Tibial nerve (tissue), 4 donors: ENCODE measurements around the gene SENP6. TPM values are rescaled to one million over a fixed set of nuclear protein-coding genes. Genes with fewer than 3 reads are reported as not detected.

ENCODE experiments used
- DNase-seq, 2 donors: peaks; one replicate each; pipeline ENCODE4 v3.0.0-alpha.2; 2019; ENCODE audit warnings: low spot score in 2 of 2
- H3K27ac ChIP-seq, 4 donors: fragments of 200-600 bp; sonication (generic) in 3 of 4; one replicate each; pipeline ENCODE4 v1.5.1; 2017 to 2019; ENCODE audit warnings: mild to moderate bottlenecking in 1 of 4
- H3K27me3 ChIP-seq, 2 donors: fragments of 200-600 bp; sonication (generic) in 1 of 2; one replicate each; pipeline versions ENCODE4 v1.5.1 to v1.6.0; 2017 to 2019
- H3K36me3 ChIP-seq, 3 donors: fragments of 200-600 bp; sonication (generic); one replicate each; pipeline ENCODE4 v1.5.1; 2018 to 2019
- H3K4me1 ChIP-seq, 4 donors: fragments of 200-600 bp; sonication (generic) in 3 of 4; one replicate each; pipeline ENCODE4 v1.5.1; 2017 to 2019
- H3K4me3 ChIP-seq, 4 donors: fragments of 200-600 bp; sonication (generic) in 3 of 4; one replicate each; pipeline ENCODE4 v1.5.1; 2017 to 2019; ENCODE audit warnings: mild to moderate bottlenecking in 1 of 4, moderate library complexity in 1 of 4
- H3K9me3 ChIP-seq, 4 donors: fragments of 200-600 bp; sonication (generic) in 3 of 4; one replicate each; pipeline ENCODE4 v1.5.1; 2017 to 2019
- EP300 ChIP-seq, 2 donors: sonication (generic); formaldehyde crosslinking; IDR thresholded peaks; one replicate each; pipeline ENCODE4 v1.6.1; 2017; ENCODE audit warnings: antibody characterized with exemption in 2 of 2, mild to moderate bottlenecking in 1 of 2
- POLR2A ChIP-seq, 2 donors: fragments of 450-650 bp; IDR thresholded peaks; one replicate each; pipeline ENCODE4 v1.6.1; 2017; ENCODE audit warnings: antibody characterized with exemption in 2 of 2, mild to moderate bottlenecking in 2 of 2, moderate library complexity in 2 of 2
- WGBS, 2 donors: methylation state at CpG; one replicate each; pipeline ENCODE4 v1.1.5; 2018; 5-methylcytosine and 5-hydroxymethylcytosine counted together
- total RNA-seq, 4 donors: library from RNA; depleted of rRNA; stranded (reverse); fragments of >200 nt; gene quantifications; one replicate each; pipeline ENCODE4 v1.1.0, GENCODE V29; 2016
- TF ChIP-seq, protein P1 (sequence below), 5 experiments: fragments of 200-600 bp in 3 of 5; fragments of 450-650 bp in 2 of 5; sonication (generic) in 3 of 5; IDR thresholded peaks; one replicate each; pipeline ENCODE4 v1.5.1; 2016 to 2019; ENCODE audit warnings: antibody characterized with exemption in 5 of 5, mild to moderate bottlenecking in 3 of 5, moderate library complexity in 2 of 5

Gene SENP6
- total RNA-seq, 4 donors from 2014 or later: 107 to 171 (median 142) TPM

DNA sequence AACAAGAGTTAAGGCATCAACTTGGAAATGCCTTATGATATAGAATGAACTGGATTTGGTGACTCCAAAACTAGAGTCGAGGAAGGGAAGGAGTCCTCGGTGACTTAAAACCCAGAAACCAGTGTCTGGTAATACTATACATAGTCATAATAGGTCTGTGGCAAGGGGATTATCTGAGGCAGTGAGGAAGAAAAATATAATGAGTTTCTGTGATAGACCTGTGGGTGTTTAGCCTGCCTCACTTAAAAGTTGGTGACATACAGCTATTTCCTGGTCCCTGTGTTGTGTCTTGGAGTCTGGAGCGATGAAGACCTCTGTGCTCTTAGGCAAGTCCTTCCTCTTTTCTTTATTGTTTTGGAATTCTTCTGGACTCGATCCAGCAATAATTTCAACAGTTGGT lies 142.3 kb downstream of the SENP6 start:
- Histone ChIP-seq H3K27me3 (no peaks in the 10 kb centered on the region), H3K9me3 (no peaks in the 10 kb centered on the region), H3K4me3 (no peak overlapping the region), H3K36me3 (no peaks in the 10 kb centered on the region), H3K4me1 (peaks cover 0 to 10% (median 0%) of the 10 kb centered on the region in 4 donors), H3K27ac (no peak overlapping the region)
- TF ChIP-seq, protein P1, sequence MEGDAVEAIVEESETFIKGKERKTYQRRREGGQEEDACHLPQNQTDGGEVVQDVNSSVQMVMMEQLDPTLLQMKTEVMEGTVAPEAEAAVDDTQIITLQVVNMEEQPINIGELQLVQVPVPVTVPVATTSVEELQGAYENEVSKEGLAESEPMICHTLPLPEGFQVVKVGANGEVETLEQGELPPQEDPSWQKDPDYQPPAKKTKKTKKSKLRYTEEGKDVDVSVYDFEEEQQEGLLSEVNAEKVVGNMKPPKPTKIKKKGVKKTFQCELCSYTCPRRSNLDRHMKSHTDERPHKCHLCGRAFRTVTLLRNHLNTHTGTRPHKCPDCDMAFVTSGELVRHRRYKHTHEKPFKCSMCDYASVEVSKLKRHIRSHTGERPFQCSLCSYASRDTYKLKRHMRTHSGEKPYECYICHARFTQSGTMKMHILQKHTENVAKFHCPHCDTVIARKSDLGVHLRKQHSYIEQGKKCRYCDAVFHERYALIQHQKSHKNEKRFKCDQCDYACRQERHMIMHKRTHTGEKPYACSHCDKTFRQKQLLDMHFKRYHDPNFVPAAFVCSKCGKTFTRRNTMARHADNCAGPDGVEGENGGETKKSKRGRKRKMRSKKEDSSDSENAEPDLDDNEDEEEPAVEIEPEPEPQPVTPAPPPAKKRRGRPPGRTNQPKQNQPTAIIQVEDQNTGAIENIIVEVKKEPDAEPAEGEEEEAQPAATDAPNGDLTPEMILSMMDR (IDR thresholded peaks at IDR 0.05): no peak
- TF ChIP-seq EP300 (IDR thresholded peaks at IDR 0.05): no peak
- no peak for TF ChIP-seq POLR2A (IDR thresholded peaks at IDR 0.05)
- WGBS, 2 donors: 71 to 77% methylated on average over 4 of the region's 4 CpGs
- DNase-seq: no peak

DNA sequence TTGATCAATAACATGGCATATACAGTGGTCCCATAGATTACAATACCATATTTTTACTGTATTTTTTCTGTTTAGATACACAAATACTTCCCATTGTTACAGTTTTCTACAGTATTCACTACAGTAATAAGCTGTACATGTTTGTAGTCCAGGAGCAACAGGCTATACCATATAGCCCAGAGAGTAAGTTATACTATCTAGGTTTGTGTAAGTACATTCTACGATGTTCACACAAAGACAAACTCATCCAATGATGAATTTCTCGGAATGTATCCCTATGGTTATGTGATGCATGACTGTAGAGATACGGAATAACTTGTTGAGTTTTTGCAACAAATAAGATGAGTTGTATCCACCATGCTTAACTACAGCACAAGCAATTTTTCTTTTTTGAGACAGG lies 143.7 kb downstream of the SENP6 start:
- WGBS, 2 donors: 91 to 92% methylated on average over 3 of the region's 3 CpGs
- H3K4me3 ChIP-seq: no peak overlapping the region
- H3K4me1 ChIP-seq: peaks cover 0 to 17% (median 0%) of the 10 kb centered on the region in 4 donors
- DNase-seq: no peak
- no peaks in the 10 kb centered on the region for H3K9me3 ChIP-seq
- H3K36me3 ChIP-seq: no peaks in the 10 kb centered on the region
- H3K27me3 ChIP-seq: no peaks in the 10 kb centered on the region
- TF ChIP-seq EP300 (IDR thresholded peaks at IDR 0.05) (no peak), POLR2A (IDR thresholded peaks at IDR 0.05) (no peak)
- TF ChIP-seq, protein P1 (IDR thresholded peaks at IDR 0.05): no peak
- no peak overlapping the region for H3K27ac ChIP-seq

DNA sequence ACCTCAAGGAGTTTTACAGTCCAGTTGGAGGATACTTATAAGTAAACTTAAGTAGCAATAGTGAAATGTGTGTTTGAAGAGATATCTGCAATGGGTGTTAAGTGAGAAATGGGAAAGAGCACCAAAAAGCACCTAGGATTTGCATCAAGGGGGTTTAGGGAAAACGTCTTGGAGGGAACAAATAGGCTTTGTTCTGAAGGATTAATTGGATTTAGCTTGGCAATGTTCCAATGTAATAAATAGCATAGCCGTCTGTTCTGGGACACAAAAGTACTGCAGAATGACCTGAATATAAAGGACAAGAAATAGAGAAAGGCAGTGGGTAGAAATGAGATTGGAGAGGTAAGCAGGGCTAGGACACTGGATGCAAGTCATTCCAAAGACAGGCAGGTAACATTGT lies 144.5 kb downstream of the SENP6 start:
- H3K27ac ChIP-seq: no peak overlapping the region

DNA sequence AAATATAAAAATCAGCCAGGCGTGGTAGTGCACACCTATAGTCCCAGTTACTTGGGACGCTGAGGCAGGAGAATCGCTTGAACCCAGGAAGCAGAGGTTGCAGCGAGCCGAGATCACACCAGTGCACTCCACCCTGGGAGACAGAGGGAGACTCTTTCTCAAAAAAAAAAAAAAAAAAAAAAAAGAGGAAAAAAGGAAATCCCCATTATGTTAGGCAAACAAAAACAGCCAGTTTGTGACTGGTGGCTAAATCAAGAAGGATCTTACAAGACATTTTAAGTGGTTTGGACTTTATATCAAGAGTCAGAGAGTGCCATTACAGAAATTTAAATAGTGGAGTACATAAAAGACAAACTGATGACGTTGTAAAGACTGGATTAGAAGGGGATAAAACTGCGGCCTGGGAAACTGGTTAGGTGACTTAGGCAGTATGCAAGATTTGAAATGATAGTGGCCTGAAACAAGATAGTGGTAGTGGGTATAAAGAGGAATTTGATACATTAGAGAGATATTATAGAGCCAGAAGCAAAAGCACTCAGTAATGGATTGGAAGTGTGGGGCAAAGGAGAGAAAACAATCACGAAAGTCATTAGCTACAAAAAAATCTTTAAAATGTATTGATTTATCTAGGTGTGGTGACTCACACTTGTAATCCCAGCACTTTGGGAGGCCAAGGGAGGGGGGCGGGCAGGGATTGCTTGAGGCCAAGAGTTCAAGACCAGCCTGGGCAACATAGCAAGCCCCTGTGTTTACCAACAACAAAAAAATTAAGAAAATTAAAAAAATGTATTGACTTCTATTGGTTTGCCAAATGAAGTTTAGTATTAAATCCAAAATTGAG lies 145.7 kb downstream of the SENP6 start:
- WGBS, 2 donors: 83 to 86% methylated on average over 9 of the region's 9 CpGs
- H3K27me3 ChIP-seq: no peaks in the 10 kb centered on the region
- no peak for TF ChIP-seq EP300 (IDR thresholded peaks at IDR 0.05)
- TF ChIP-seq POLR2A (IDR thresholded peaks at IDR 0.05): no peak
- TF ChIP-seq, protein P1 (IDR thresholded peaks at IDR 0.05): no peak
- no peaks in the 10 kb centered on the region for H3K36me3 ChIP-seq
- DNase-seq: no peak
- H3K27ac ChIP-seq: no peak overlapping the region
- no peaks in the 10 kb centered on the region for H3K9me3 ChIP-seq
- peaks cover 0 to 33% (median 0%) of the 10 kb centered on the region in 4 donors for H3K4me1 ChIP-seq
- no peak overlapping the region for H3K4me3 ChIP-seq

More for the DNA sequence above, 144.5 kb downstream of the SENP6 start:
- TF ChIP-seq POLR2A (IDR thresholded peaks at IDR 0.05) (no peak), EP300 (IDR thresholded peaks at IDR 0.05) (no peak)
- TF ChIP-seq, protein P1 (IDR thresholded peaks at IDR 0.05): no peak
- H3K27me3 ChIP-seq: no peaks in the 10 kb centered on the region
- no peak overlapping the region for H3K4me3 ChIP-seq
- no peaks in the 10 kb centered on the region for H3K36me3 ChIP-seq
- peaks cover 0 to 23% (median 0%) of the 10 kb centered on the region in 4 donors for H3K4me1 ChIP-seq
- 8 to 13% methylated on average over 2 of the region's 2 CpGs for WGBS, 2 donors
- H3K9me3 ChIP-seq: no peaks in the 10 kb centered on the region
- DNase-seq: no peak

DNA sequence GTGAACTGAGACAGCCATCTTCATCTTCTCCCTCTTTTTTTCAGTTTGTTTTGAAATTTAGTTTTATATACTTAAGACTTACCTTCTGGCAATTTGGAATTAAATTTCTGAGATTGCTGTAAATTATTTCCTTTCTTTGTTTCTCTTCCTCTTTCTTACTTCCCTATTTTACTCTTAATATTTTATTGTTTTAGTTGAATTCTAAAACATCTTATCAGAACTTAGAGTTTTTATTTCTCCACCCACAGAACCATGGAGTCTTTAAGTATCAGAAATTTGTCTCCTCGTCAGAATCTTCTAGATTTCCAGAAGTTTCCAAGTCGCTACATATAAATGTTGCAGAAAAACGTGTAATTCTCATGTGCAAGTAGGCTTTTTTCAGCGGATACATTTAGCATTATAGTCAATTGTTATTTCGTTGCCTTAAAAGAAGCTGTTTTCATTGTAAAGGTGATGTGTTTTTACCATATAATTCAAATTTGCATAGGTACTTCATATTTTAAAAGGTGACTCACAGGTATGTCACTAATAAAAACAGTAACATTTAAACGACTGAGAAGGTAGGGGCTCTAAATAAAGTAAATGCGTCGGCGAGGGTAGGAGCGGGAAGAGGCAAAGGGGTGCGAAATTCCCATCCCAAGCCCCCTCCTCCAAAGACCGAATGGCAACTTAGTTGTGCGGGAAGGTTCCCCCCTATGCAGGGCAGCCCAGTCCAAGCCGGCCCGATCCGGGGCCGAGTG lies 146.5 kb downstream of the SENP6 start:
- no peak for DNase-seq
- peak overlapping the region; percentile 70 to 97 (median 94) for H3K4me3 ChIP-seq
- no peak for TF ChIP-seq EP300 (IDR thresholded peaks at IDR 0.05)
- TF ChIP-seq POLR2A (IDR thresholded peaks at IDR 0.05): no peak
- TF ChIP-seq, protein P1 (IDR thresholded peaks at IDR 0.05): no peak
- H3K9me3 ChIP-seq: no peaks in the 10 kb centered on the region
- H3K36me3 ChIP-seq: no peaks in the 10 kb centered on the region
- WGBS, 2 donors: 12 to 15% methylated on average over 17 of the region's 17 CpGs
- no peaks in the 10 kb centered on the region for H3K27me3 ChIP-seq
- peak overlapping the region; percentile 72 to 88 (median 84) for H3K27ac ChIP-seq
- peaks cover 0 to 36% (median 0%) of the 10 kb centered on the region in 4 donors for H3K4me1 ChIP-seq
